ENCODE data around the gene LRRC10B.

DNA sequence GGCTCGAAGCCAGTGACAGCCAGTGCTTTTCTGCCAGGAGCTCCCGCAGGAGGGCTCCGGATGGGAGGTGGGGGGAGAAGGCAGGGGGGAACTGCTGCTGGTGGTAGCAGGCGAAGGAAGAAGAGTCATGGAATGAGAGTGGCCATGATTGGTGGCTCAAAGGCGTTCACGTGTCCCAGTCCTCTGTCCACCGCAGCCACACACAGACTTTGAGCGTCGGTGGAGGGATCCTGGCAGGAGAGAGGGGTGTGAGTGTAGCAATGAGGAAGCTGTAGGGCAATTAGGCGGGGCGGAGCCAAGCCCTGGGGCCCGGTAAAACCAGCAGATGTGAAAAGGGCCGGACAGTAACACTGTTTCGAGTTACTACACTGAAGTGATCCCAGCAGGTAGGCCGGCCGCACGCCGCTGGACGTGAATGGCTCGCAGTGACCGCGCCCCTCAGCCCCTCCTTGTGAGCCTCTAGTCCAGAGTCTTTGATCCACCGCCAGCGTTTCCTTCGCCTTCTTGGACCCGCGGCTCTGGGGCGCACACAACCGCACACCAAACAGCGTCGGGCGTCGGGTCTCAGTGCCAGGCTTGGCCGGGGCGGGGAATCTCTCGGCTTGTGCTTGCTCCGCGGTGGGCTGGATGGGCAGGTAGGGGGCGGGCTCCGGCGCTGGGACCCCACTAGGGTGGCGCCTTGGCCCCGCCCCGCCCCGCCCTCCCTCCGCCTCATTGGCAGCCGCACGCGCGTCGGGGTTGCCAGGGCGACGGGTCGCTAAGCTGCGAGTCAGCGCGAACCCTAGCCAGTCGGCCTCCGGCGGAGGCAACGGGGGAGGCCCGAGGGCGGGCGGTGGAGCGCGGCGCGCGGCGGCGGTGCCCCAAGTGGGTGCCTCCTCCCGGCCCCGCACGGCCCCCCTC lies at the start of gene LRRC10B:
- TF ChIP-seq, protein P1, sequence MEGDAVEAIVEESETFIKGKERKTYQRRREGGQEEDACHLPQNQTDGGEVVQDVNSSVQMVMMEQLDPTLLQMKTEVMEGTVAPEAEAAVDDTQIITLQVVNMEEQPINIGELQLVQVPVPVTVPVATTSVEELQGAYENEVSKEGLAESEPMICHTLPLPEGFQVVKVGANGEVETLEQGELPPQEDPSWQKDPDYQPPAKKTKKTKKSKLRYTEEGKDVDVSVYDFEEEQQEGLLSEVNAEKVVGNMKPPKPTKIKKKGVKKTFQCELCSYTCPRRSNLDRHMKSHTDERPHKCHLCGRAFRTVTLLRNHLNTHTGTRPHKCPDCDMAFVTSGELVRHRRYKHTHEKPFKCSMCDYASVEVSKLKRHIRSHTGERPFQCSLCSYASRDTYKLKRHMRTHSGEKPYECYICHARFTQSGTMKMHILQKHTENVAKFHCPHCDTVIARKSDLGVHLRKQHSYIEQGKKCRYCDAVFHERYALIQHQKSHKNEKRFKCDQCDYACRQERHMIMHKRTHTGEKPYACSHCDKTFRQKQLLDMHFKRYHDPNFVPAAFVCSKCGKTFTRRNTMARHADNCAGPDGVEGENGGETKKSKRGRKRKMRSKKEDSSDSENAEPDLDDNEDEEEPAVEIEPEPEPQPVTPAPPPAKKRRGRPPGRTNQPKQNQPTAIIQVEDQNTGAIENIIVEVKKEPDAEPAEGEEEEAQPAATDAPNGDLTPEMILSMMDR (conservative IDR thresholded peaks at IDR 0.05): no peak
- TF ChIP-seq EZH2 (IDR thresholded peaks at IDR 0.05; ENCODE audit: low read depth): peak; percentile 98

Measured in PC-9 (cell line).